Esophagus squamous epithelium (tissue), 4 donors: Measurements from ENCODE around the gene OGFRL1.

ENCODE experiments used
- POLR2A ChIP-seq, 4 donors: fragments of 450-650 bp; IDR thresholded peaks; one replicate each; pipeline ENCODE4 v1.6.1; 2017; ENCODE audit warnings: antibody characterized with exemption in 4 of 4, mild to moderate bottlenecking in 4 of 4, moderate library complexity in 3 of 4
- TF ChIP-seq, protein P1 (sequence below), 6 experiments: fragments of 450-650 bp in 4 of 6; fragments of 200-600 bp in 2 of 6; sonication (generic) in 2 of 6; IDR thresholded peaks; one replicate each; pipeline ENCODE4 v1.5.1; 2016 to 2019; ENCODE audit warnings: antibody characterized with exemption in 6 of 6, mild to moderate bottlenecking in 4 of 6, moderate library complexity in 4 of 6

DNA sequence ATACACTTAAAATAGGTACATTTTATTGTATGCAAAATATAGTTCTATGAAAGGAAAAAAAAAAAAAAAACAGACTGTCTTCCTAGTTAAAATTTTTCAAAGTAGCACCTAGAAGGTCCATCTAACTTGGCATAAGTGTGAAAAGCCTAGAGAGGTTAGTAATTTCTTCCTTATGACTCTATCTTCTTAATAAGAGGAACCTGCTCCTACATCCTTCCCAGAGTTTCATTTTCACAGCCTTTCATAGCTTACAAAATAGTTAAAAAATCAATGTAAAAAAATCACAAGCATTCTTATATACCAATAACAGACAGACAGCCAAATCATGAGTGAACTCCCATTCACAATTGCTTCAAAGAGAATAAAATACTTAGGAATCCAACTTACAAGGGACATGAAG lies 28.8 kb downstream of the OGFRL1 start:
- TF ChIP-seq, protein P1, sequence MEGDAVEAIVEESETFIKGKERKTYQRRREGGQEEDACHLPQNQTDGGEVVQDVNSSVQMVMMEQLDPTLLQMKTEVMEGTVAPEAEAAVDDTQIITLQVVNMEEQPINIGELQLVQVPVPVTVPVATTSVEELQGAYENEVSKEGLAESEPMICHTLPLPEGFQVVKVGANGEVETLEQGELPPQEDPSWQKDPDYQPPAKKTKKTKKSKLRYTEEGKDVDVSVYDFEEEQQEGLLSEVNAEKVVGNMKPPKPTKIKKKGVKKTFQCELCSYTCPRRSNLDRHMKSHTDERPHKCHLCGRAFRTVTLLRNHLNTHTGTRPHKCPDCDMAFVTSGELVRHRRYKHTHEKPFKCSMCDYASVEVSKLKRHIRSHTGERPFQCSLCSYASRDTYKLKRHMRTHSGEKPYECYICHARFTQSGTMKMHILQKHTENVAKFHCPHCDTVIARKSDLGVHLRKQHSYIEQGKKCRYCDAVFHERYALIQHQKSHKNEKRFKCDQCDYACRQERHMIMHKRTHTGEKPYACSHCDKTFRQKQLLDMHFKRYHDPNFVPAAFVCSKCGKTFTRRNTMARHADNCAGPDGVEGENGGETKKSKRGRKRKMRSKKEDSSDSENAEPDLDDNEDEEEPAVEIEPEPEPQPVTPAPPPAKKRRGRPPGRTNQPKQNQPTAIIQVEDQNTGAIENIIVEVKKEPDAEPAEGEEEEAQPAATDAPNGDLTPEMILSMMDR (IDR thresholded peaks at IDR 0.05) = no peak
- TF ChIP-seq POLR2A (IDR thresholded peaks at IDR 0.05) = no peak
